GM12878 (cell line): Measurements from ENCODE around the gene C17orf58. TPM values are rescaled to one million over a fixed set of nuclear protein-coding genes. Genes with fewer than 3 reads are reported as not detected.

Source experiments
- BCL11A ChIP-seq: IDR thresholded peaks from 2 replicates; pipeline ENCODE4 v1.6.1; 2011; ENCODE audit warnings: low read depth, low read length
- EED ChIP-seq: sonication (generic); IDR thresholded peaks from 2 replicates; pipeline ENCODE4 v1.6.1; 2016; ENCODE audit warnings: antibody characterized with exemption, low read depth
- GABPA ChIP-seq: IDR thresholded peaks from 2 replicates; pipeline ENCODE4 v1.6.1; 2014; ENCODE audit warnings: antibody characterized with exemption, low read depth, mild to moderate bottlenecking, inconsistent platforms
- GATAD2B ChIP-seq: fragments of 450-650 bp; conservative IDR thresholded peaks from 2 replicates; pipeline ENCODE4 v1.6.1; 2017; ENCODE audit warnings: low read depth, mild to moderate bottlenecking, moderate library complexity
- HSF1 ChIP-seq: fragments of 150-350 bp; IDR thresholded peaks from 2 replicates; pipeline ENCODE4 v1.6.1; 2014; ENCODE audit warnings: mild to moderate bottlenecking, low read depth, low read length
- JUNB ChIP-seq: IDR thresholded peaks from 2 replicates; pipeline ENCODE4 v1.6.1; 2016; ENCODE audit warnings: antibody characterized with exemption, mild to moderate bottlenecking
- JUND ChIP-seq: IDR thresholded peaks from 2 replicates; pipeline ENCODE4 v1.6.1; 2012; ENCODE audit warnings: low read depth, mild to moderate bottlenecking, low read length, improper control_type of control experiment, moderate library complexity
- KAT2A ChIP-seq: conservative IDR thresholded peaks from 2 replicates; pipeline ENCODE4 v1.6.1; 2011; ENCODE audit warnings: low read depth, low read length; ENCODE audit not compliant: control insufficient read depth
- NFIC ChIP-seq: IDR thresholded peaks from 2 replicates; pipeline ENCODE4 v1.6.1; 2012; ENCODE audit warnings: low read depth, mild to moderate bottlenecking, inconsistent platforms, low read length, moderate library complexity
- PAX8 ChIP-seq: fragments of 450-650 bp; IDR thresholded peaks from 2 replicates; pipeline ENCODE4 v1.6.1; 2017; ENCODE audit warnings: mild to moderate bottlenecking, moderate library complexity
- PBX3 ChIP-seq: IDR thresholded peaks from 2 replicates; pipeline ENCODE4 v1.6.1; 2011; ENCODE audit warnings: mild to moderate bottlenecking, low read depth, low read length, moderate library complexity; ENCODE audit not compliant: insufficient replicate concordance
- POLR2AphosphoS2 ChIP-seq: IDR thresholded peaks from 2 replicates; pipeline ENCODE4 v1.6.1; 2011; ENCODE audit warnings: low read depth, mild to moderate bottlenecking, low read length, improper control_type of control experiment, moderate library complexity
- RUNX3 ChIP-seq: IDR thresholded peaks from 2 replicates; pipeline ENCODE4 v1.6.1; 2012; ENCODE audit warnings: low read length, inconsistent platforms
- SMAD1 ChIP-seq: fragments of 450-650 bp; IDR thresholded peaks from 2 replicates; pipeline ENCODE4 v1.6.1; 2018; ENCODE audit warnings: mild to moderate bottlenecking, low read depth; ENCODE audit not compliant: partially characterized antibody
- SMAD5 ChIP-seq: IDR thresholded peaks from 2 replicates; pipeline ENCODE4 v1.6.1; 2016; ENCODE audit warnings: antibody characterized with exemption, low read depth
- SMARCA5 ChIP-seq: fragments of 450-650 bp; IDR thresholded peaks from 2 replicates; pipeline ENCODE4 v1.6.1; 2017; ENCODE audit warnings: mild to moderate bottlenecking
- SPI1 ChIP-seq: IDR thresholded peaks from 2 replicates; pipeline ENCODE4 v1.6.1; 2011; ENCODE audit warnings: low read depth, mild to moderate bottlenecking, low read length, moderate library complexity, borderline replicate concordance; ENCODE audit not compliant: insufficient read depth
- TBL1XR1 ChIP-seq: IDR thresholded peaks from 2 replicates; pipeline ENCODE4 v1.6.1; 2012; ENCODE audit warnings: low read depth, low read length, improper control_type of control experiment
- TCF7 ChIP-seq: IDR thresholded peaks from 2 replicates; pipeline ENCODE4 v1.6.1; 2014; ENCODE audit warnings: antibody characterized with exemption, borderline replicate concordance
- ZBTB4 ChIP-seq: fragments of 450-650 bp; formaldehyde crosslinking; IDR thresholded peaks from 2 replicates; pipeline ENCODE4 v1.4.0; 2022; ENCODE audit warnings: mild to moderate bottlenecking, moderate library complexity
- ZNF622 ChIP-seq: fragments of 450-650 bp; IDR thresholded peaks from 2 replicates; pipeline ENCODE4 v1.6.1; 2017; ENCODE audit warnings: mild to moderate bottlenecking, inconsistent platforms
- ZSCAN29 ChIP-seq: fragments of 450-650 bp; IDR thresholded peaks from 2 replicates; pipeline ENCODE4 v1.6.1; 2017; ENCODE audit warnings: mild to moderate bottlenecking, moderate library complexity
- polyA plus RNA-seq, 11 experiments: library from polyadenylated mRNA; depleted of rRNA in 4 of 11; unstranded in 6 of 11; stranded (reverse) in 5 of 11; fragments of >200 nt; fragmentation: Nextera tagmentation in 4 of 11; fragmentation: Illumina TruSeq in 1 of 11; extraction: Ambion mirVana in 4 of 11; extraction: Trizol in 1 of 11; gene quantifications; 1 replicate in 1 of 11; 2 replicates in 10 of 11; pipeline versions ENCODE4 v1.2.1 to v1.2.3, GENCODE V29; 2011 to 2016; ENCODE audit warnings: inconsistent platforms in 2 of 11, missing spikeins in 2 of 11, low read depth in 1 of 11
- total RNA-seq, 4 experiments: library from RNA; depleted of rRNA in 3 of 4; stranded (reverse); fragments of >200 nt in 3 of 4; fragmentation: Illumina TruSeq in 1 of 4; extraction: Trizol in 1 of 4; gene quantifications; 2 replicates each; pipeline versions ENCODE4 v1.2.1 to v1.2.3, GENCODE V29; 2013 to 2021
- TF ChIP-seq, protein P1 (sequence below): fragments of 450-650 bp; IDR thresholded peaks from 2 replicates; pipeline ENCODE4 v1.6.1; 2018; ENCODE audit warnings: mild to moderate bottlenecking, low read depth, moderate library complexity; ENCODE audit not compliant: partially characterized antibody

C17orf58 gene
- total and polyA plus RNA-seq, 10 of the 15 experiments (the other 5 are each of a cell fraction or from before 2014, with no cell fraction given) = 3.3 to 12.3 (median 6.2) TPM

GRCh38 chr17:68035523-68036303 lies 39.4 kb upstream of the C17orf58 start, which contains the start of gene KPNA2 (continued):
- no peak for TF ChIP-seq HSF1
- TF ChIP-seq GABPA = no peak
- 0 out of 2 replicates have a peak, but pooled peaks have one; percentile 8 for TF ChIP-seq ZSCAN29
- TF ChIP-seq RUNX3 = no peak; the same call in 1 of the 2 replicates
- peak; percentile 77 for TF ChIP-seq SMAD5
- TF ChIP-seq SPI1 = no peak
- no peak for TF ChIP-seq KAT2A
- TF ChIP-seq JUND = no peak
- no peak for TF ChIP-seq SMARCA5
- no peak for TF ChIP-seq EED
- TF ChIP-seq SMAD1 = no peak
- no peak for TF ChIP-seq PBX3
- TF ChIP-seq TBL1XR1 = no peak
- TF ChIP-seq NFIC = no peak
- no peak for TF ChIP-seq TCF7
- TF ChIP-seq, protein P1, sequence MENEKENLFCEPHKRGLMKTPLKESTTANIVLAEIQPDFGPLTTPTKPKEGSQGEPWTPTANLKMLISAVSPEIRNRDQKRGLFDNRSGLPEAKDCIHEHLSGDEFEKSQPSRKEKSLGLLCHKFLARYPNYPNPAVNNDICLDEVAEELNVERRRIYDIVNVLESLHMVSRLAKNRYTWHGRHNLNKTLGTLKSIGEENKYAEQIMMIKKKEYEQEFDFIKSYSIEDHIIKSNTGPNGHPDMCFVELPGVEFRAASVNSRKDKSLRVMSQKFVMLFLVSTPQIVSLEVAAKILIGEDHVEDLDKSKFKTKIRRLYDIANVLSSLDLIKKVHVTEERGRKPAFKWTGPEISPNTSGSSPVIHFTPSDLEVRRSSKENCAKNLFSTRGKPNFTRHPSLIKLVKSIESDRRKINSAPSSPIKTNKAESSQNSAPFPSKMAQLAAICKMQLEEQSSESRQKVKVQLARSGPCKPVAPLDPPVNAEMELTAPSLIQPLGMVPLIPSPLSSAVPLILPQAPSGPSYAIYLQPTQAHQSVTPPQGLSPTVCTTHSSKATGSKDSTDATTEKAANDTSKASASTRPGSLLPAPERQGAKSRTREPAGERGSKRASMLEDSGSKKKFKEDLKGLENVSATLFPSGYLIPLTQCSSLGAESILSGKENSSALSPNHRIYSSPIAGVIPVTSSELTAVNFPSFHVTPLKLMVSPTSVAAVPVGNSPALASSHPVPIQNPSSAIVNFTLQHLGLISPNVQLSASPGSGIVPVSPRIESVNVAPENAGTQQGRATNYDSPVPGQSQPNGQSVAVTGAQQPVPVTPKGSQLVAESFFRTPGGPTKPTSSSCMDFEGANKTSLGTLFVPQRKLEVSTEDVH = no peak
- no peak for TF ChIP-seq ZBTB4
- TF ChIP-seq PAX8 = no peak
- TF ChIP-seq POLR2AphosphoS2 = no peak
- TF ChIP-seq ZNF622 = no peak
- peak; percentile 52; the same call in 1 of the 2 replicates for TF ChIP-seq GATAD2B
- TF ChIP-seq JUNB = no peak
- TF ChIP-seq BCL11A = no peak
